ENCODE results near the gene SEC63.

The SEC63 gene

GRCh38 chr6:107818272-107818671, 139.7 kb downstream of the SEC63 start:
- ChIA-PET CTCF (interaction anchor here (1.2 kb wide), 1 partner anchor 10 kb away, joined by 3 read pairs; no protein-coding TSS in a partner anchor), POLR2A (no interaction called here)
- no peak for DNase-seq (ENCODE audit: extremely low spot score)
- TF ChIP-seq TARDBP (IDR thresholded peaks at IDR 0.05) = no peak
- no peak for TF ChIP-seq FOXM1 (IDR thresholded peaks at IDR 0.05; ENCODE audit: borderline replicate concordance)
- TF ChIP-seq CTBP1 (IDR thresholded peaks at IDR 0.05; ENCODE audit: borderline replicate concordance) = no peak
- TF ChIP-seq ARNT (IDR thresholded peaks at IDR 0.05) = no peak
- TF ChIP-seq BHLHE40 (IDR thresholded peaks at IDR 0.05; ENCODE audit: borderline replicate concordance) = no peak
- TF ChIP-seq NFRKB (IDR thresholded peaks at IDR 0.05) = no peak
- no peak for TF ChIP-seq L3MBTL2 (conservative IDR thresholded peaks at IDR 0.05)
- TF ChIP-seq SUZ12 (IDR thresholded peaks at IDR 0.05) = no peak
- TF ChIP-seq HDGF (IDR thresholded peaks at IDR 0.05; ENCODE audit: borderline replicate concordance) = no peak
- TF ChIP-seq FOXK2 (IDR thresholded peaks at IDR 0.05) = no peak
- no peak for TF ChIP-seq PKNOX1 (IDR thresholded peaks at IDR 0.05)
- no peak for TF ChIP-seq SP1 (IDR thresholded peaks at IDR 0.05)
- TF ChIP-seq ZNF384 (IDR thresholded peaks at IDR 0.05) = no peak

GRCh38 chr6:107817784-107818183, 140.2 kb downstream of the SEC63 start:
- ChIA-PET POLR2A (no interaction called here), CTCF (interaction anchor here (0.6 to 1.2 kb wide), 2 partner anchors 11 to 13 kb away, joined by 3 read pairs; no protein-coding TSS in a partner anchor)
- TF ChIP-seq FOXA1 (IDR thresholded peaks at IDR 0.05) = no peak
- TF ChIP-seq ARNT (IDR thresholded peaks at IDR 0.05) = no peak
- no peak for DNase-seq (ENCODE audit: extremely low spot score)
